Thoracic aorta (tissue), 2 donors: ENCODE data around the gene LZTR1. TPM values are rescaled to one million over a fixed set of nuclear protein-coding genes. Genes with fewer than 3 reads are reported as not detected.

ENCODE experiments used
- ATAC-seq: fragments of 150-250 bp; one replicate; pipeline ENCODE4 v1.8.0; 2017; ENCODE audit warnings: low read depth; ENCODE audit not compliant: insufficient number of reproducible peaks, low FRiP score
- DNase-seq: peaks from one replicate; pipeline ENCODE4 v3.0.0-alpha.2; 2020; ENCODE audit warnings: low spot score
- H3K27ac ChIP-seq, 2 donors: fragments of 200-600 bp; sonication (generic); 1 replicate in 1 of 2; 2 replicates in 1 of 2; pipeline ENCODE4 v1.5.1; 2016; ENCODE audit warnings: mild to moderate bottlenecking in 2 of 2, moderate library complexity in 2 of 2
- H3K27me3 ChIP-seq: fragments of 200-600 bp; sonication (generic); replicated peaks from 2 replicates; pipeline ENCODE4 v1.6.0; 2016; ENCODE audit warnings: mild to moderate bottlenecking; ENCODE audit not compliant: insufficient read depth
- H3K36me3 ChIP-seq: fragments of 200-600 bp; sonication (generic); one replicate; pipeline ENCODE4 v1.5.1; 2016
- H3K4me1 ChIP-seq, 2 donors: fragments of 200-600 bp; sonication (generic); 1 replicate in 1 of 2; 2 replicates in 1 of 2; pipeline versions ENCODE4 v1.5.1 to v1.6.0; 2016; ENCODE audit warnings: low read depth in 2 of 2, mild to moderate bottlenecking in 1 of 2; ENCODE audit not compliant: control insufficient read depth in 1 of 2
- H3K4me3 ChIP-seq: fragments of 200-600 bp; sonication (generic); 2 replicates; pipeline ENCODE4 v1.5.1; 2016; ENCODE audit warnings: mild to moderate bottlenecking
- H3K9me3 ChIP-seq: fragments of 200-600 bp; sonication (generic); 2 replicates; pipeline ENCODE4 v1.5.1; 2016
- total RNA-seq, 2 donors: library from RNA; depleted of rRNA; stranded (reverse); fragments of >200 nt; gene quantifications; one replicate each; pipeline versions ENCODE4 v1.1.0 to v1.2.3, GENCODE V29; 2016
- TF ChIP-seq, protein P1 (sequence below): fragments of 200-600 bp; sonication (generic); IDR thresholded peaks from one replicate; pipeline ENCODE4 v1.5.1; 2019; ENCODE audit warnings: antibody characterized with exemption

Gene LZTR1
- total RNA-seq, 2 donors from 2014 or later, result 96.2 to 105 TPM

DNA sequence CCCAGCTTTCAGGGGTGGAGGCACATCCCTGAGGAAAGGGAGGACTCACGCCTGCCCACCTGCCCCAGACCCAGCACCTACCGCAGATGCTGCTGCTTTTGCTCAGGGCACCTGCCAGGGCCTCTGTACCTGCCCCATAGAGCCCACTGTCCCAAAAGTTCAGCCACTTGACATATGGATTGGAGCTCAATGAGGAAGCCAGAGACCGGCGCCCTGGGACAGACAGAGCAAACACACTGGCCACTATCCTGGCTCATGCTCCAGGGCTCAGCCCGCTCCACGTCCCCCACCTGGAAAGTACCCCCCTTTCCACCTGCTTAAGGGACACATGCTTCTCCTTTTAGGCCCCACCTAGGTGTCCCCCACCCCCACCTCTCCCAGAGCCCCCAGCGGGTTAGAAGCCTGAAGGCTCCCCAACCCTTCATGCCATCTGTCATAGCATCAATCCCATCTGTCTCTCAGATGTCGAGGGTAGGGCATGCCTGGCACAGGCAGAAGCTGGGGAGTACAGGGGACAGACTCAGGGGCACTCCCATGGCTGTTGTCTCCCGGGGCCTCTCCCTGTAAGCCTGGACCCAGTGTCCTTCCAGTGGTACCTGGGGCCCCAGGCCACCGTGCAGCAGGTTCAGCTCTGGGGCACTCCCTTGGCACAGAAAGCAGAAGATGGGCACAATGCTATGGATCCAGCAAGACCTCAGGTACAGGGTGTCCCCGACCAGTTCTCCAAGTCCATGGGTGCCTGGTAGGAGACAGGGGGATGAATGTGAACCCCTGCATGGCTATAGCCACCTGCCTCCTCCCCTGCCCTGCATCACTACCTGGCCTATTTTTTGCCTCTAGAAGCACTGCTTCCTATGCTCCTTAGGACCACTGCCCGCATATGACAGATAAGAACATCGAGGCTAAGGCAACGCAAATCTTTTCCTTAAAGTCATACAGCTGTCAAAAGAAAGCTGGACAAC lies 30.6 kb downstream of the LZTR1 start:
- no peak overlapping the region for H3K4me3 ChIP-seq
- H3K9me3 ChIP-seq, result no peaks in the 10 kb centered on the region
- H3K27ac ChIP-seq, result no peak overlapping the region
- H3K27me3 ChIP-seq, result no peaks in the 10 kb centered on the region
- ATAC-seq, result no peak
- TF ChIP-seq, protein P1, sequence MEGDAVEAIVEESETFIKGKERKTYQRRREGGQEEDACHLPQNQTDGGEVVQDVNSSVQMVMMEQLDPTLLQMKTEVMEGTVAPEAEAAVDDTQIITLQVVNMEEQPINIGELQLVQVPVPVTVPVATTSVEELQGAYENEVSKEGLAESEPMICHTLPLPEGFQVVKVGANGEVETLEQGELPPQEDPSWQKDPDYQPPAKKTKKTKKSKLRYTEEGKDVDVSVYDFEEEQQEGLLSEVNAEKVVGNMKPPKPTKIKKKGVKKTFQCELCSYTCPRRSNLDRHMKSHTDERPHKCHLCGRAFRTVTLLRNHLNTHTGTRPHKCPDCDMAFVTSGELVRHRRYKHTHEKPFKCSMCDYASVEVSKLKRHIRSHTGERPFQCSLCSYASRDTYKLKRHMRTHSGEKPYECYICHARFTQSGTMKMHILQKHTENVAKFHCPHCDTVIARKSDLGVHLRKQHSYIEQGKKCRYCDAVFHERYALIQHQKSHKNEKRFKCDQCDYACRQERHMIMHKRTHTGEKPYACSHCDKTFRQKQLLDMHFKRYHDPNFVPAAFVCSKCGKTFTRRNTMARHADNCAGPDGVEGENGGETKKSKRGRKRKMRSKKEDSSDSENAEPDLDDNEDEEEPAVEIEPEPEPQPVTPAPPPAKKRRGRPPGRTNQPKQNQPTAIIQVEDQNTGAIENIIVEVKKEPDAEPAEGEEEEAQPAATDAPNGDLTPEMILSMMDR, result no peak
- no peak for DNase-seq
- no peaks in the 10 kb centered on the region for H3K36me3 ChIP-seq
- H3K4me1 ChIP-seq, result peaks cover 15 to 26% of the 10 kb centered on the region in 2 donors

DNA sequence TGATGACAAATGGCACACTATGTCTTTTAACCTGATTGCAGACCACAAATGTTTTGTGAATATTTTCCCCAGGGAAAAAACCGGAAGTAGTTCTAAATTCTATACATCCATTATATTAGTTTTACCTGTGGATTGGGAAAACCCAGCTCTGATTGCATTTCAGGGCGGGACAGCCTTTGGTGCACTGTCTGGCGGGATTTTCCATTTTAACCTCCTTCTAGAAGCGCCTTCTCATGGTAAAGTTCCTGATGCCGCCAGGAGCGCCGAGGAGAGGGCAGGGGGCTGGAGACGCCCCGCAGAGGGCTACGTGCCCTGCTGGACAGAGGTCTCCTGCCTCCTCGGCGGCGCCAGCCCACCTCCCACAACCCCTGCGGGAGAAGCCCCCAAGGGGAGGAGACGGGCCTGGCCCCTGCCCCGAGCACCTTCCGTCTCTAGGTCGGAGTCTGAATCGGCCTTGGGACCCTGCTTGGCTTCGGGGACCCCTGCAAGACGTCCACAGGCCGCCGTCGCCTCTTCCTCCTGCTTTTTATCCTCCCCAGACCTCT lies 31.6 kb downstream of the LZTR1 start:
- ATAC-seq (no peak), DNase-seq (no peak)
- Histone ChIP-seq H3K4me1 (peaks cover 15 to 26% of the 10 kb centered on the region in 2 donors), H3K9me3 (no peaks in the 10 kb centered on the region), H3K27ac (peak overlapping the region in 1 of 2 donors; percentile 55), H3K27me3 (no peaks in the 10 kb centered on the region), H3K4me3 (peak overlapping the region; percentile 72), H3K36me3 (no peaks in the 10 kb centered on the region)
- TF ChIP-seq, protein P1, result no peak

GRCh38 chr22:21014202-21014725 lies 32.2 kb downstream of the LZTR1 start:
- ATAC-seq, result peak; percentile 64
- Histone ChIP-seq H3K27me3 (no peaks in the 10 kb centered on the region), H3K9me3 (no peaks in the 10 kb centered on the region), H3K36me3 (no peaks in the 10 kb centered on the region), H3K4me3 (peak overlapping the region; percentile 72), H3K4me1 (peaks cover 15 to 26% of the 10 kb centered on the region in 2 donors), H3K27ac (peak overlapping the region in 1 of 2 donors; percentile 55)
- TF ChIP-seq, protein P1, result no peak
- DNase-seq, result peak; percentile 42

DNA sequence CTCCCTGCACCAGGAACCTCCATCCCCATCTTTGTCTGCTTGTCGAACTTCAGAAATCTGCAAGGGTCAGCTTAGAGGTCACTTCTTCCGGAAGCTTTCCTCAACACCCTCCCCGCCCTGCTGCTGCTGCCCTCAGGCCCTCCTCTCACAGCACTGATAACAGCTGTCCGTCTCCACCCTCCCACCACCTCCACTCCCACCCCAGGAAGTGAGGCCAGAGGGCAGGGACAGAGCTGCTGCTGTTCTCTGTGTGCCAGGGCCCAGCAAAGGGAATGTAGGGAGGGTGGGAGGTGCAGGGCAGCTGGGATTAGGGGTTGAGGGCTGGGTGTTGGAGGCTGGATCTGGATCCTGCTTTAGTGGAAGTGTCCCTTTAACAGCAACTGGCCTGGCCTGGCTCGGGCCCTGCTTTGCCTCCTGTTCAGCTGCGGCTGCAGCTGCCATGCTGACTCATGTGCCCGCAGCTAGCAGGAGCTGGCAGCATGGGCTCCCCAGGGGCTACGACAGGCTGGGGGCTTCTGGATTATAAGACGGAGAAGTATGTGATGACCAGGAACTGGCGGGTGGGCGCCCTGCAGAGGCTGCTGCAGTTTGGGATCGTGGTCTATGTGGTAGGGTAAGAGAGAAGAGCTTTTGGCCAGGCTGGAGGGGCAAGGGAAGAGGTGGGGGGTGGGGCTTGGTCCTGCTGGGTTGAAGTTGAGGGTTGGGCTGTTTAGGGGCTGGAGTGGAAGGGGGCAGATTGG lies 32.8 kb downstream of the LZTR1 start, which contains the start of gene P2RX6:
Gene P2RX6 (plus strand): TSS at position 440 of the 740 bp plus-strand sequence. CDS start 10 bp downstream, at position 450.
- no peaks in the 10 kb centered on the region for H3K9me3 ChIP-seq
- TF ChIP-seq, protein P1, result no peak
- H3K4me1 ChIP-seq, result peaks cover 15 to 26% of the 10 kb centered on the region in 2 donors
- H3K36me3 ChIP-seq, result no peaks in the 10 kb centered on the region
- H3K27ac ChIP-seq, result peak within 1 kb of the TSS in 1 of 2 donors; percentile 55
- peak within 1 kb of the TSS; percentile 72 for H3K4me3 ChIP-seq
- DNase-seq (no peak), ATAC-seq (no peak)
- H3K27me3 ChIP-seq, result no peaks in the 10 kb centered on the region
